Stomach (tissue), 9 donors: Measurements from ENCODE around the gene CPB1. TPM values are rescaled to one million over a fixed set of nuclear protein-coding genes. Genes with fewer than 3 reads are reported as not detected.

Source experiments
- DNase-seq, 2 donors: peaks; one replicate each; pipeline versions ENCODE4 v3.0.0 to v3.0.0-alpha.2; 2013 to 2019
- H3K27ac ChIP-seq, 5 donors: fragments of 200-600 bp in 4 of 5; sonication (generic) in 4 of 5; one replicate each; pipeline ENCODE4 v1.5.1; 2013 to 2019; ENCODE audit warnings: mild to moderate bottlenecking in 1 of 5, moderate library complexity in 1 of 5
- H3K27me3 ChIP-seq, 3 donors: fragments of 200-600 bp; sonication (generic); one replicate each; pipeline ENCODE4 v1.5.1; 2017 to 2019; ENCODE audit warnings: mixed run types in 1 of 3
- H3K36me3 ChIP-seq, 4 donors: fragments of 200-600 bp; sonication (generic); 1 replicate in 3 of 4; 2 replicates in 1 of 4; pipeline ENCODE4 v1.5.1; 2016 to 2019
- H3K4me1 ChIP-seq, 4 donors: fragments of 200-600 bp; sonication (generic); one replicate each; pipeline ENCODE4 v1.5.1; 2016 to 2019
- H3K4me3 ChIP-seq, 4 donors: fragments of 200-600 bp; sonication (generic) in 3 of 4; one replicate each; pipeline ENCODE4 v1.5.1; 2016 to 2019; ENCODE audit warnings: mild to moderate bottlenecking in 1 of 4
- H3K9me3 ChIP-seq, 4 donors: fragments of 200-600 bp; sonication (generic); one replicate each; pipeline ENCODE4 v1.5.1; 2016 to 2019
- EP300 ChIP-seq: sonication (generic); formaldehyde crosslinking; IDR thresholded peaks from one replicate; pipeline ENCODE4 v1.6.1; 2017; ENCODE audit warnings: antibody characterized with exemption
- POLR2A ChIP-seq, 4 donors: fragments of 450-650 bp; IDR thresholded peaks; one replicate each; pipeline ENCODE4 v1.6.1; 2016; ENCODE audit warnings: antibody characterized with exemption in 4 of 4, control low read depth in 2 of 4, mild to moderate bottlenecking in 1 of 4, moderate library complexity in 1 of 4
- POLR2AphosphoS5 ChIP-seq, 3 donors: sonication (generic); formaldehyde crosslinking; IDR thresholded peaks; one replicate each; pipeline ENCODE4 v1.6.1; 2016; ENCODE audit warnings: antibody characterized with exemption in 3 of 3
- WGBS, 5 donors: extraction: QIAGEN DNeasy Blood & Tissue Kit in 3 of 5; methylation state at CpG; one replicate each; pipeline versions ENCODE4 v1.1.5 to v1.1.7; 2013 to 2018; 5-methylcytosine and 5-hydroxymethylcytosine counted together
- intact Hi-C: fragments of 100-400 bp; cut with DNase I; formaldehyde crosslinking; loops from one replicate; pipeline ENCODE4 v1.15.1; 2023; ENCODE audit warnings: low total_unique reads
- polyA plus RNA-seq, 3 donors: library from polyadenylated mRNA; stranded (reverse); fragments of 200-250 nt; gene quantifications; one replicate each; pipeline ENCODE4 v1.2.3, GENCODE V29; 2013
- total RNA-seq, 5 donors: library from RNA; depleted of rRNA; stranded (reverse); fragments of >200 nt; gene quantifications; one replicate each; pipeline versions ENCODE4 v1.1.0 to v1.2.3, GENCODE V29; 2014 to 2016
- TF ChIP-seq, protein P1 (sequence below), 7 experiments: fragments of 450-650 bp in 4 of 7; fragments of 200-600 bp in 3 of 7; sonication (generic) in 3 of 7; IDR thresholded peaks; one replicate each; pipeline ENCODE4 v1.5.1; 2016 to 2019; ENCODE audit warnings: antibody characterized with exemption in 7 of 7, control low read depth in 2 of 7, mild to moderate bottlenecking in 1 of 7
- donor health status: healthy with polysubstance abuse.
- donor health status: Bipolar disorder and iron deficiency.
- donor health status: healthy.

Gene CPB1
- total and polyA plus RNA-seq, 8 donors, result 0.70 to 29.2 (median 3.9) TPM; not detected in 4

DNA sequence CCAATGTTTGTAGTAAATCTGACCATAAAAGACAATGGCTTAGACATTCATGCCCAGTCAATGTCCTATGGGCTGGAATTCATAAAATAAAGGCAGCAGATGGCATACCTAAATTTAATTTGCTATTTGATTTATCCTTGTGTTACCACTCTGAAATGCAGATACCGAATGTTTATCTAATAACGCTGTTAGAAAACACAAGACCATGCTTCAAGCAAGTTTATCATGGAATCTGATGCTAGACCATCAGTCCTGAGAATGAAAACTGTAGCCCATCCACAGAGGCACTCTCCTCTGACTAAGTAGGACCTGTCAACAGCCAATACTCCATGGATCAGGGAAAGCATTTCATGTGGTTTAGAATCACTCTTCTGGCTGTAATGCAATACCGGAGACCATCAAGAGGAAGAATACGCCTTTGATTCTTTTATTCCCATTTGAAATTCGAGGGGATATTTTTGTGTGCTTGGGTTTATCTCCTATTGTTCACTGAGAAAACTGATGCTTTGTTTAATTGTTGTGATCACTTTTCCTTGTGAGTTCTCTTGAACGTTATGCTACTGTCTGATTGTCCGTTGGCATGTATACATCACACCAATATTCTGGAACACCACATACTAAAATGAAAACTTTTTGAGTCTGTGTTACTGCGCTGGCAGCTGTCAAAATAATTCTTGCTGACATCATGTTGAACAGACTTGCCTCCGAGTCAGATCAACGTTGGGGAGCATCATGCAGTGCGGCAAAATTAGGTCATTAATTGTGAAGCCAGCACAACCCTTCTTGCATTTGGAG lies 12.1 kb upstream of the CPB1 start:
- intact Hi-C loops, result no loop called here
- DNase-seq, result no peak
- 76 to 85% (median 79%) methylated on average over 11 of the region's 11 CpGs for WGBS, 5 donors

DNA sequence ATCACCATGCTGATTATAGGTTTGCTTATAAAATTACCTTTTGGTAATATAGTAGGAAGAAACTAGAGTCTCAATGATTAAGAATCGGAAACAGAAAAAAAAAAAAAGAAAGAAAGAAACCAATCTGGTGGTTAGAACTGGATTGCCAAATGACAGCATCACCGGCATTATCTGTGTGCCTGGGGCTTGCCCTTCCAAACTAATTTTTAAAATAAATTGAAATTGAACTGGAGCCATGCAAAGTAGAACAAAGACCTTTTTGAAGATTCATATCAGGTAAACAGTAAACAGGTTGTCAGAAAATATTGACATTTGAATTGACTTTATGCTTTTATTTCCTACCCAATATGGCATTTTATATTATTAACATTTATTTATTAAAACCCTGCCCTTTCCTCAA lies 11.2 kb upstream of the CPB1 start:
- H3K36me3 ChIP-seq, result no peaks in the 10 kb centered on the region

More for the DNA sequence above, 12.1 kb upstream of the CPB1 start:
- Histone ChIP-seq H3K36me3 (no peaks in the 10 kb centered on the region), H3K27ac (no peak overlapping the region), H3K9me3 (no peaks in the 10 kb centered on the region), H3K4me1 (no peaks in the 10 kb centered on the region), H3K4me3 (no peak overlapping the region), H3K27me3 (no peaks in the 10 kb centered on the region)
- TF ChIP-seq POLR2A (IDR thresholded peaks at IDR 0.05) (no peak), EP300 (no peak), POLR2AphosphoS5 (IDR thresholded peaks at IDR 0.05) (no peak)
- TF ChIP-seq, protein P1, sequence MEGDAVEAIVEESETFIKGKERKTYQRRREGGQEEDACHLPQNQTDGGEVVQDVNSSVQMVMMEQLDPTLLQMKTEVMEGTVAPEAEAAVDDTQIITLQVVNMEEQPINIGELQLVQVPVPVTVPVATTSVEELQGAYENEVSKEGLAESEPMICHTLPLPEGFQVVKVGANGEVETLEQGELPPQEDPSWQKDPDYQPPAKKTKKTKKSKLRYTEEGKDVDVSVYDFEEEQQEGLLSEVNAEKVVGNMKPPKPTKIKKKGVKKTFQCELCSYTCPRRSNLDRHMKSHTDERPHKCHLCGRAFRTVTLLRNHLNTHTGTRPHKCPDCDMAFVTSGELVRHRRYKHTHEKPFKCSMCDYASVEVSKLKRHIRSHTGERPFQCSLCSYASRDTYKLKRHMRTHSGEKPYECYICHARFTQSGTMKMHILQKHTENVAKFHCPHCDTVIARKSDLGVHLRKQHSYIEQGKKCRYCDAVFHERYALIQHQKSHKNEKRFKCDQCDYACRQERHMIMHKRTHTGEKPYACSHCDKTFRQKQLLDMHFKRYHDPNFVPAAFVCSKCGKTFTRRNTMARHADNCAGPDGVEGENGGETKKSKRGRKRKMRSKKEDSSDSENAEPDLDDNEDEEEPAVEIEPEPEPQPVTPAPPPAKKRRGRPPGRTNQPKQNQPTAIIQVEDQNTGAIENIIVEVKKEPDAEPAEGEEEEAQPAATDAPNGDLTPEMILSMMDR (IDR thresholded peaks at IDR 0.05), result no peak

DNA sequence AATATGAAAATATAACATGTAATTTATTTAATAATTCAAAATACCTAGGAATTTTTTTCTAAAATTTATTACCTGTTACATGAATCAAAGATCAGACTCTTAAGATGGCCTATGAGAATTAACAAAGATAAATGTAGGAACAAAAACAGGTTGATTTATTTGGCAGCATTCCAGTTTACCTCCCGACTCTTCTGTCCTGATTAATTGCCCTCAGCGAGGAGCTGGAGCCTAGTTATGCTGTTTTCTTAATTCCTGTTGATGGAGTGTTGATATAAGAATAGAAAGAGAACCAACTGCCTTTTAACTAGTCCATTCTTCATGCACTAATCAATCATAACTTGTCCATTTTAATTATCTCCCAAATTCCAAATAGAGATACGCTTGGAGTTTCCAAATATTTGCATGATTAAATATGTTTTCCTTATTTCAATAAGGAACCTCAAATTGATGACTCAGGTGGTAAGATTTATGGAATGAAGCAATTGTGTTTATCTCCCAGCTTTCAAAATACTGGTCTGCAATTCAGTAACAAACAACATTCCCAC lies 10.6 kb upstream of the CPB1 start:
- intact Hi-C loops, result no loop called here
- H3K27me3 ChIP-seq, result no peaks in the 10 kb centered on the region
- no peak for DNase-seq
- peaks cover 0 to 8% (median 0%) of the 10 kb centered on the region in 4 donors for H3K9me3 ChIP-seq
- no peaks in the 10 kb centered on the region for H3K36me3 ChIP-seq
- no peak for TF ChIP-seq POLR2A (IDR thresholded peaks at IDR 0.05)
- no peak for TF ChIP-seq EP300
- TF ChIP-seq POLR2AphosphoS5 (IDR thresholded peaks at IDR 0.05), result no peak
- TF ChIP-seq, protein P1 (IDR thresholded peaks at IDR 0.05), result no peak
- no peak overlapping the region for H3K4me3 ChIP-seq
- no peaks in the 10 kb centered on the region for H3K4me1 ChIP-seq
- H3K27ac ChIP-seq, result no peak overlapping the region
- WGBS, 5 donors, result 16 to 29% (median 27%) methylated on average over 3 of the region's 3 CpGs

More for the DNA sequence above, 11.2 kb upstream of the CPB1 start:
- intact Hi-C loops, result no loop called here
- Histone ChIP-seq H3K4me3 (no peak overlapping the region), H3K4me1 (no peaks in the 10 kb centered on the region), H3K27me3 (no peaks in the 10 kb centered on the region), H3K9me3 (peaks cover 0 to 2% (median 0%) of the 10 kb centered on the region in 4 donors), H3K27ac (no peak overlapping the region)
- no peak for TF ChIP-seq EP300
- TF ChIP-seq, protein P1 (IDR thresholded peaks at IDR 0.05), result no peak
- no peak for TF ChIP-seq POLR2AphosphoS5 (IDR thresholded peaks at IDR 0.05)
- no peak for TF ChIP-seq POLR2A (IDR thresholded peaks at IDR 0.05)
- no peak for DNase-seq
- 72 to 86% (median 83%) methylated on average over 2 of the region's 2 CpGs for WGBS, 5 donors

DNA sequence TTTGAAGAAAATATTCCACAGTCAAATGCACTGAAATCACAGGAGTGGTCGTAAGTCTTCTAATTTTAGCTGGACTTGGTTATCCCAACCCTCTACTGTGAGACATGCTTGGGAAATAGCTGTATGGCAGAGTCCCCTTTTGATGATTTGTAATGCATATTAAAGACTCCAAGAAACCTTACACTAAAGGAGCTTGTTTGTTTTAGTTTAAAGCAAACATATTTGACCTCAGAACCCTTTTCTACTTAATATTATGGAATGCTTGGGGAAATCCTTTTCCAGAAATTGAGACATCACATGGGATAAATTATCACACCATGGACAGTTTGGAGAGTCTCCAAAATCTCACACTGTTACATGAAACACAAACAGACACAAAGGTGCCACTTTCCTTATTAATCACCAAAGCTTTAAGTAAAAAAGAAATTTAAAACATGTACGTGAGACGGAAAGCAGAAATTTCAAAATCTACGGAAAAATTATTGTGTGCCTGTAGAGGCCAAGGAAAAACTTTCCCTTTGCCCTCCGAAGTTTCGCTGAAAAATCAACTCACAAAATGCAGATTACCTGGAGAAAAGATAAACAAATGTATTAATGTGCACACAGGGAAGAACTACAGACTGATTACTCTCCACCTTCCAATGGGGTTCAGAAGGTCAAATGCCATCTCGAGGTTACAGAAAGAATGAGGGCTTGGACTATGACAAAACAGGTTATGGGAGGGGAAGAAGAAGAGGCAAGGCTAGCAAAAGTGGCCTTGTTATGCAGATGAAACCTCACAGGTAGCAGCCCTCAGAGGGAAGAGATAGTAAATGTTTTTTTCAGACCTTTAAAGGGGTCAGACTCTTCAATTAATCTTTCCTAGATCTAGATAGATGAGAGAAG lies 7.0 kb upstream of the CPB1 start:
- intact Hi-C loops, result no loop called here
- H3K27ac ChIP-seq, result no peak overlapping the region
- 57 to 68% (median 65%) methylated on average over 7 of the region's 7 CpGs for WGBS, 5 donors
- no peaks in the 10 kb centered on the region for H3K4me1 ChIP-seq
- no peak for TF ChIP-seq POLR2A (IDR thresholded peaks at IDR 0.05)
- no peak for TF ChIP-seq EP300
- TF ChIP-seq, protein P1 (IDR thresholded peaks at IDR 0.05), result no peak
- no peak for TF ChIP-seq POLR2AphosphoS5 (IDR thresholded peaks at IDR 0.05)
- H3K9me3 ChIP-seq, result peaks cover 0 to 15% (median 0%) of the 10 kb centered on the region in 4 donors
- no peaks in the 10 kb centered on the region for H3K36me3 ChIP-seq
- no peak for DNase-seq
- no peaks in the 10 kb centered on the region for H3K27me3 ChIP-seq
- H3K4me3 ChIP-seq, result no peak overlapping the region
